Middle frontal gyrus (tissue), 1 donor: ENCODE results near the gene RPLP1.

Experiments used
- DNase-seq: peaks from one replicate; pipeline ENCODE4 v3.0.0-alpha.2; 2015; ENCODE audit warnings: low spot score; ENCODE audit errors: extremely low spot score

The RPLP1 gene

GRCh38 chr15:69452692-69453521 lies at the start of gene RPLP1:
Gene RPLP1, plus strand, starts transcription at chr15:69452818. Its CDS starts 131 bp downstream, at chr15:69452949.
- peak; percentile 96 for DNase-seq

- DNase-seq = peak; percentile 8
These were observed 49.0 kb upstream of the RPLP1 start for GRCh38 chr15:69403594-69403993.

DNA sequence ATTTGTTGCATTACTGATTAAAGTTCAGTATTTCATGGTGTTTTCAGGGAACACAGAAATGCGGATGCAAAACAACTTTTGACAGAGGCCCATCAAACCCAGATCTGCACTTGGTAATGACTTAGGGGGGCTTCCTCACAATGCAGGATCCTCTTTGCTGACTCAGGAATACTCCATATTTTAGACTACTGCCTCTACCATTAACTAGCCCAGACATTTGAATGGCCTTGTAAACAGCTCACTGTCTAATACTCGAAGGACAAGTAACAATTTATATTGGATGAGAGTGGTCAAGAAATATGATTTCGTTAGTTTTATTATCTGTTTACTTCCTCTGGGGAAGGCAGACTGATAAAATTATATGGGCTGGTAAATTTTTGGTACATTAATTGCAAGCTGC lies 47.5 kb upstream of the RPLP1 start:
- DNase-seq = no peak

DNA sequence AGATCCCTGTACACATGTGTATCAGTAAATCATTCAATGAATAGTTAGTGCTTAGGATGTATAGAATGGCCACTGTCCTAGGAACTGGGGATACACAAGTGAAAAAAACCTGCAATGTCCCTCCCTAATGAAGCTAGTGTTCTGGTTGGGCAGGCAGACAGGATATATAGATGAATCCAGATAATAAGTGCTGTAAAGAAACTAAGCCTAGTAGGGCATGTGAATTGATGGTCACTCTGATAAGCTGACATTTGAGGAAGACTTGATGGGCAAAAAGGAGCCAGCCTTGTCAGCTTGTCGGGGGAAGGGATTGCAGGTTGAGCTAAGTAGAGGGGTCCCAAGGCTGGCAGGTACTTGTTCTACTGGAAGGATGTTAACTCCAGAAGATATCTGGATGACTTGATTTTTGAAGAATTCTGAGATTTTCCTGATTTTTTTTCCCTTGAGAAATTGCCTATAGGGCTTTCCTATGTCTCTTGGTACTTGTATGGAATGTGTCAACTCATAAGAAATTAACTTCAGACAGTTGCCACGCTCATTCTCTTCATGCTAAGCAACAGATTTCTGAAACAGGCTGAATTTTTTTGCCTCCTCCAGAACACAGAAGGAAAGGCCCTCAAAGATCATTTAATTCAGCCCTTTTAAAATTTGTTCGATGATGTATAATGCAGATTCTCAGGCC lies 44.8 kb upstream of the RPLP1 start:
- DNase-seq = no peak

- DNase-seq = no peak
These were observed 43.8 kb upstream of the RPLP1 start for GRCh38 chr15:69408841-69409240.

GRCh38 chr15:69410248-69410874 lies 42.3 kb upstream of the RPLP1 start:
- DNase-seq = peak; percentile 7

DNA sequence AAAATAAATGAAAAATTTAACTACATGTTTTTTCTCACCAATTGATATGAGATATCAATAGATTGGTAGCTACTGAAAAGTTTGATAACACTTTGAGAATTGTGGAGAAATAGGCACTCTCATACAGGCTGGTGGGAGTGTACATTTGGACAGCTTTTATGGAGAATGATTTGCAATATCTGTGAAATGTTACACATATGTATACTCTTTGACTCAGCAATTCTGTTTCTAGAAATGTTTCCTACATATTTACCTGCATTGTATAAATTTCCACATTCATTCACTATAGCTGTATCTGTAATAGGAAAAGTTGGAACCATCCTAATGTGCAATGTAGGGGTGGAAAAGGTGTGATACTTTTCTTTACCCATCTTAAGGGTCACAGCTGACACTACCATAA lies 40.3 kb upstream of the RPLP1 start:
- no peak for DNase-seq

DNA sequence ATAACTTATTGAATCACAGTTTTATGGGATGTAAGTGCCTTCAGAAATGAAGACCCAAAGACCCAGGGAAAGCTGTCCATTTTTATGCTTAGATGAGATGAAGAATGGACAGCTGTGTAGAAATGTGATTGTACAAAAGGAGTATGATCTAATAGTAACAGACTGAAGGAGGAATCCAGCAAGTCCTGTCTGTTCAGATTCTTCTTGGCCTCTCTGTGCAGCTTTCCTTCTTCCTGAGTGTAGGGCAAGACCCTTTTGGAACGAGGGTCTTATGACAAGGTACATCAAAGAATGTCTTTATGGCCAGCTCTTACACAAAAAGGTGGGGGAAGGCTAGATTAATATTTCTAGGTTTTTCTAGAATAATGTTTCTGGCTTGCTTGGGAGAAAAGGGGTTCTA lies 39.9 kb upstream of the RPLP1 start:
- no peak for DNase-seq

DNA sequence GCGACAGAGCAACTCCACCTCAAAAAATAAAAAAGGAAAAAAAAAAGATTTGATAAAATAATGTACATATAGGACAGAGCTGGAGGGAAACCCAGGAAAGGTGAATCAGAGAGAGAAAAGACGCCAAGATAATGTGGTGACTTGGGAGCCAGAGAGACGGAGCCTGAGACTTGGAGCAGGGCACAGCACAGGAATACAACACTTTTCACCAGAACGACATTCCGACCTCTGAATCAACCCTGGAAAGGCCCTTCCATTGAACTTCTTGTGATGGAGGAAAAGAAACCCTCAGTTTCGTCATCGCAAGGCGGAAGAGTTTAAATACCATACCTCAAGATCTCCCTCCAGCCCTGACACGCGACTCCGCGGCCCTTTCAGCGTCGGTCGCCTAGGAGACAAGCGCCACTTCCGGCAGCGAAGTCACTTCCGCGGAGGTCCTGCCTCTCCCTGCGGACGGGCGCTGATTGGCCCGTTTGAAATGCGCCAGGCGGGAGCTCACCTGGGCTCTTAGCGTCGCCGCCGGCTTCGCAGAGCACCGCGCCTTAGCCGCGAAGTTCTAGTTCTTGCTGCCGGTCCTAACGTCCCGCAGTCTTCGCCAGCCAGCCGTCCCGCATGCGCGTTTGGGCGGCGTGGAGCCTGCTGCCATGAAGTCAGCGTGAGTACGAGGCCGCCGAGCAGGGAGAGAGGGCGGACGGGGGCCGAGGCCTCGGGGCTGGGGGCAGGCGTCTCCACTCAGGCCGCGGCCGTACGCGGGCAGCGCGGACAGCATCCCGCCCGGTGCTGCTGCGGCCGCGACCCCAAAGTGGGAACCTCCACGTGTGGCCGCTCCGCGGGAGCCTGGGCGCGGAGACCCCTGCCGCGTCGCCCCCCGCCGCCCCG lies 38.6 kb upstream of the RPLP1 start, which contains the start of gene KIF23:
TSS of gene KIF23 (plus strand) at position 528 of the 879 bp plus-strand sequence. CDS start at position 645, 117 bp downstream.
- DNase-seq = peak; percentile 56

DNA sequence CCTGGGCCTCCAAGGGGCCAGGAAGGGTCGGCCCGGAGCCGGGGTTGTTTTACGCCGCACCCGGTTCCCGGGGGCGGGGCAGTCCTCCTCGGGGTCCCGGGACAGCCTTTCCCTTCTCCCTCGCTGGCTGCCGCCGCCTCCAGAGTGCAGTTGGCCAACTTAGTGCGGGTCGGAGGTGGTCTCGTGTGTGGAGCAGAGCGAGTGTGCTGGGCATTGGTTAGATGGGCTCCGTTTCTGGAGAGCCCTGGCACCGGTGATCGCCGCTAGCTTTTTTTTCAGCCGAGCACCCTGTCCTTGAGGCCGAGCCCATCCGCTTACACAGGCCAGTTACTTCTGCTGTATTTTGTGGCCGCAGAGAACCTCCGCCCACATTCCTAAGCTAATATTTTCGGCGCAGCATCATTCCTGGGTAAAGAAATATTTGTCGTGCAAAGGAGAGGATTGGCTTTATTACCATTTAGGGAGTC lies 37.9 kb upstream of the RPLP1 start:
- no peak for DNase-seq

DNA sequence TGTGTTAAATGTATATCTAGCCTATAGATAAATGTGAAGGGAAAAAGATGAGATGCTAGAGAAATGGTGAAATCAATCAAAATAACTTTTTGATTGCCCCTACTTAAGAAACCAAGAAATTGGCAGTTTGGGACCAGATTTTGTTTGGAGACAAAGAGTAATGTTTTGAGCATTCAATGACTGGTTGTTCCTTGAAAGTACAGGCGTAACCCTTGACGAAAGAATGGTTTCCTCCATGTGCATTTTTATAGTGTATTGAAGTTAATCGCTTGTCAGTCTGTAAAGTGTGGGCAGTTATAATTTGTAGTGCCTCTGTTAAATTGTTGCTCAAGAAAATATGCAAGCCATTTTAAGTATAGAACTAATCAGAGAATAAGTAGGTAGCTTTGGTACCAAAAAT lies 37.2 kb upstream of the RPLP1 start:
- no peak for DNase-seq

GRCh38 chr15:69417581-69417980 lies 35.0 kb upstream of the RPLP1 start:
- DNase-seq = no peak

DNA sequence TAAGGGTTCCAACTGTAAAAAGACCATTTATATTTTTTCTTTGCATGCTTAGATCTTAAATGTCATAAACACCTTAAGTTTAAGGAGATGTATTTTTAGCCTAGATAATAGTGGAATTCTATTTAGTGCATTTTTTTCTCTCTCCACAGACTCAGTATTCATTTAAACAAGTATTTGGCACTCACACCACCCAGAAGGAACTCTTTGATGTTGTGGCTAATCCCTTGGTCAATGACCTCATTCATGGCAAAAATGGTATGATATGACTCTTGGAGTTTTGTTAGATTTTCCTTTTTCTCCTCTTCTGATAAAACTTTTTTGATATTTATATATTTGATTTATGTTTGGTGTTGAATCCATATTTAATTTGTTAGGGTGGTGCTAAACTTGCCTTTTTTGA lies 31.1 kb upstream of the RPLP1 start:
- no peak for DNase-seq

DNA sequence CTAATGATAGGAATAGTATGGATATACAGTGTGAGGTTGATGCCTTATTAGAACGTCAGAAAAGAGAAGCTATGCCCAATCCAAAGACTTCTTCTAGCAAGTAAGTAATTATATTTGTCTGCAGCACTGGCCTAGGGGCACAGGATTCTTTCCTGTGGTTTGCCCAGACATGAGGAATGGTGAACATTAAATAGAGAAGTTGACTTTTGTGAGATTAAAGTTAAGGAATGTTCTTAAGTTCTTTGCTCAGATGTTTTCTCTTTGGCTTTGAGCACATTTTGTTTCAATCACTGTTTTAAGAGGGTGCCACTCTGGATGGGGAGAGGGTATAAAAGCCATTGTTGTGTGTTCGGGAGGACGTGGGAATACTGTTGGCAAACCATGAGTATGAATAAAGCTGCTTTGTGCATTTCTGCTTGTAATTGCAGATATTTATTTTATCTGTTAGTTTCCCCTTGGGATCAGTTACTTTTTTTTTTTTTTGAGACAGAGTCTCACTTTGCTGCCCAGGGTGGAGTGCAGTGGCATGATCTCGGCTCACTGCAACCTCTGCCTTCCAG lies 30.2 kb upstream of the RPLP1 start:
- no peak for DNase-seq

- no peak for DNase-seq
These were observed 28.6 kb upstream of the RPLP1 start for GRCh38 chr15:69424001-69424400.

- DNase-seq = no peak
These were observed 27.7 kb upstream of the RPLP1 start for GRCh38 chr15:69424748-69425413.

DNA sequence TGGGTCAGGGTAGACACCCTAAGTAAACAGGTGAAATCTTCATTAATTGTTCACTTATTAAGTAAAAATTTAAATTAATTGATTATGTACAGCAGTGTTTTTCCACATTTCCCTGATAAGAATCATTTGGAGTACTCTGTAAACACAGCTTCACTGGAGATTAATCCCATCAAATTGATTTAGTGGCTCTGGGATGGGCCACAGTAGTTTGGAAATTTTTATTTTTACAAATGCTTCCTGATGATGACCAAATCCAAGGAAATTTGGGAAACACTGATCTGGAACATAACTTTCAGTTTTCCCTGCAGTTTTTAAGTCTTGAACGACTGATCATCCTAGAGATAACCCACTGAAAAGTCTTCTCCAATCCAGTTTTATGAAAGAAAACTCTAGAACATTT lies 18.8 kb upstream of the RPLP1 start:
- DNase-seq = no peak

DNA sequence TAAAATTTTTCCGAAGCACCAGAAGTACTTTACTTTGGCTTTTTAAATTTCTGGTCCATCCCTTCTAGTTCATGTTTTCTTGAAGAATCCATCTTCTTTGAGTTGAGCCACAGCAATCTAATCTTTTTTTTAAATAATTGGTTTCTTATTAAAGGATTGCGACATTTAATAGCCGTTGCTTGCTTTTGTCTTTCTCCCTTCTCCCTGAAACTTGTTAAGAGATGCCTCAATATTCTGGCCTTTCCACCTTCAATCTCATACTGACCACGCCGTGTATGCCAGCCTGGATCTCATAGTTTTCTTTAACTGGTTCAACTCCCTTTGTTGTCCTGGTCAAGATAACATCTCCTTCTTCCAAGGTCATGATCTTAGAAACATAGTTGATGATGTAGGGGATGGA lies 18.4 kb upstream of the RPLP1 start:
- DNase-seq = no peak

- no peak for DNase-seq
These were observed 17.9 kb upstream of the RPLP1 start for GRCh38 chr15:69434679-69435078.

DNA sequence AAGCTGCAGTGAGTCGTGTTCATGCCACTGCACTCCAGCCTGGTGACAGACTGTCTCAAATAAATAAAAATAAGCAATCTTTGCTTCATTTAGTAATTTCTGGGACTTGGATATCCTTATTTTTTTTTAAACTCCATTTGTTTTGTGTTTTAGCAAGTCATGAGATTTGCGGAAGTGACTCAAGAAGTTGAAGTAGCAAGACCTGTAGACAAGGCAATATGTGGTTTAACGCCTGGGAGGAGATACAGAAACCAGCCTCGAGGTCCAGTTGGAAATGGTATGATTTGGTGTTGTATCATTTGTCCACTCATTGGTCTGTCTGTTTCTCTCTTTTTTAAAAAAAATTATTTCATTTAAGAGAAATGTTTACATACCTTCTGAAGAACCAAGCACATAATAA lies 16.6 kb upstream of the RPLP1 start:
- DNase-seq = no peak
